Astrocyte of the cerebellum (primary cell): Measurements from ENCODE around the gene MT1A.

ENCODE experiments used
- DNase-seq: peaks from one replicate; pipeline ENCODE4 v3.0.0-alpha.2; 2011; ENCODE audit warnings: low read depth
- H3K4me3 ChIP-seq: 2 replicates; pipeline ENCODE4 v1.5.1; 2011; ENCODE audit warnings: mild to moderate bottlenecking, low read depth, low read length, moderate library complexity
- CTCF ChIP-seq: IDR thresholded peaks from 2 replicates; pipeline ENCODE4 v1.5.1; 2012; ENCODE audit warnings: low read length, low read depth, moderate library complexity, mild to moderate bottlenecking; ENCODE audit errors: missing control alignments
- in situ Hi-C: cut with HindIII; loops from 2 replicates; pipeline ENCODE4 v1.10.0; 2017; ENCODE audit warnings: low sequenced_read_pairs

The MT1A gene

DNA sequence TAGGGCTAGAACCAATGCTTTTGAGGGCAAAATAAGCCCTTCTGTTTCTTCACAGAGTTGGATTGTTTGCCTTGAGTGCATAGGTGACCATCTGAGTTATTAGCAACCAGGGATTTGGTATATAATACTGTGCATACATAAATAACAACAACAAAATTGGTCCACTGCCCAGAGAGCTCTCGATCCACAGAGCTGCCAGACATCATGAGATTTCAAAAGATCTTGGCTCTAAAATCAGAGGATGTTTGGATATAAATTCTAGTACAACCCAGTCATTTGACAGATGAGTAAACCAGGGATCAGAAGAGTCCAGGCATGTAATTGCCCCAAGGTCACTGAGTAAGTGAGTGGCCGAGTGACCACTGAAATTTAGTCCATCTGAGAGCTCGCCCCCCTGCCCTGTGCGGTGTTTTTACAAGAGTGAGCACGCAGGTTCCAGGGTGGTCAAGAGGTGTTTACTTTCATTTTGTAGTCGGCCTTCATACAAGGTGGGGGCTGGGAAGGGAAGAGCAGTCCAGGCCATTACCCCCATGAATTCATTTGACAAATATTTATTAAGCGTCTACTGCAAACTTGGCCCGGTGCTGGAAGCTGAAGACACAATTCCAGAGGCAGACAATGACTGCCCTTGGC, 31.9 kb upstream of the MT1A start:
- peak; percentile 56 for DNase-seq

GRCh38 chr16:56607109-56607618, 31.3 kb upstream of the MT1A start:
- H3K4me3 ChIP-seq = peak overlapping the region; percentile 18
- TF ChIP-seq CTCF = no peak
- in situ Hi-C loops = no loop called here
- peak; percentile 93 for DNase-seq

More for the DNA sequence above, 31.9 kb upstream of the MT1A start:
- in situ Hi-C loops = no loop called here
- TF ChIP-seq CTCF = no peak
- peak overlapping the region; percentile 18 for H3K4me3 ChIP-seq

- in situ Hi-C loops = no loop called here
- peak overlapping the region; percentile 88 for H3K4me3 ChIP-seq
- no peak for TF ChIP-seq CTCF
- DNase-seq = no peak
These were observed 30.8 kb upstream of the MT1A start for GRCh38 chr16:56607675-56608042.

GRCh38 chr16:56608043-56608875, 30.2 kb upstream of the MT1A start, which contains the start of gene MT2A:
Gene MT2A (plus strand): TSS chr16:56608584. CDS start chr16:56608656, 72 bp downstream.
- peak; percentile 91 for DNase-seq
- no peak for TF ChIP-seq CTCF
- H3K4me3 ChIP-seq = peak within 1 kb of the TSS; percentile 88
- in situ Hi-C loops = no loop called here

DNA sequence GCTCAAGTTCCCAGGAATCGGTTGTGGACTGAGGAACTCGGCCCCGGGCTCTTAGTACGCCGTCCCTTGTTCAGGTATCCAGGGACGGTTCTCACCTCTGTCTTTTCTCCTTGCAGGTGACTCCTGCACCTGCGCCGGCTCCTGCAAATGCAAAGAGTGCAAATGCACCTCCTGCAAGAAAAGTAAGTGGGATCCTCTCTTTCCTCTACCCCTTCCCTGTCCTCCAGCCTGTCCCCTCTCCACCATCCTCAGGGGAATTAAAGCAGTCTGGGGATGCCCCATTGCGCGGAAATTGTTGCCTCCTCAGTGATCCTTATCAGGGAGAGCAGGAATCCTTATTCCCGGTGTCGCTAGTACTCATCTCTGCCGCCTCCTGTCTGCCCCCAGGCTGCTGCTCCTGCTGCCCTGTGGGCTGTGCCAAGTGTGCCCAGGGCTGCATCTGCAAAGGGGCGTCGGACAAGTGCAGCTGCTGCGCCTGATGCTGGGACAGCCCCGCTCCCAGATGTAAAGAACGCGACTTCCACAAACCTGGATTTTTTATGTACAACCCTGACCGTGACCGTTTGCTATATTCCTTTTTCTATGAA, 29.5 kb upstream of the MT1A start:
- in situ Hi-C loops = no loop called here
- peak overlapping the region; percentile 88 for H3K4me3 ChIP-seq
- DNase-seq = no peak
- no peak for TF ChIP-seq CTCF

DNA sequence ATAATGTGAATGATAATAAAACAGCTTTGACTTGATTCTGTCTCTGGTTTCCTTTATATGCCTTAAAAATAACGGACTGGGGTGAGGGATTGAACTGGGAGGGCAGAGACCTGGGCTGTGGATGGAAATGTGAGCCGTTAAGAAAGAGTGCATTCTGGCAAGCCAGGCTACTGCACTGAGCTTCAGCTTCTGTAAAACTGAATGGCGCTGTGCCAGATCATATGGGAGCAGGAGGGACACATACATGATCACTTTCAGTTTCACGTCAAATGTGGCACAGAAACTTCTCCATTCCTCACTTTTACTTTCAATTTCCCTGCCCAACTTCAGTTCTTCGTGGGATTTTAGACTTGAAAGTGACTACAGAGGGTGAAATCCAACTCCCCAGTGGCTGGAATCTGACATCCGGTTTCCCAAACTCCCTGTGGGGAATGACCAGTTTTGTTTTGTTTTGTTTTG, 29.0 kb upstream of the MT1A start:
- in situ Hi-C loops = no loop called here
- TF ChIP-seq CTCF = no peak

More for the DNA sequence above, 29.0 kb upstream of the MT1A start:
- H3K4me3 ChIP-seq = peak overlapping the region; percentile 88
- peak; percentile 87 for DNase-seq
